Putamen (tissue), 1 donor: ENCODE data around the gene RELL2.

Experiments used
- DNase-seq: peaks from one replicate; pipeline ENCODE4 v3.0.0-alpha.2; 2016; ENCODE audit warnings: low spot score

Gene RELL2

GRCh38 chr5:141677415-141677814 lies 40.6 kb downstream of the RELL2 start:
- no peak for DNase-seq

GRCh38 chr5:141680178-141680577 lies 43.4 kb downstream of the RELL2 start:
- no peak for DNase-seq

- no peak for DNase-seq
These were observed 44.0 kb downstream of the RELL2 start for GRCh38 chr5:141680751-141681201.

GRCh38 chr5:141681295-141681694 lies 44.5 kb downstream of the RELL2 start:
- DNase-seq, result no peak

- DNase-seq, result no peak
These were observed 45.2 kb downstream of the RELL2 start, which contains the start of gene ARAP3 for GRCh38 chr5:141681695-141682641. ARAP3 (minus strand) TSS chr5:141682230; CDS start chr5:141680486, 1,744 bp downstream.

GRCh38 chr5:141683596-141684141 lies 46.9 kb downstream of the RELL2 start:
- no peak for DNase-seq

GRCh38 chr5:141685591-141685990 lies 48.8 kb downstream of the RELL2 start:
- DNase-seq, result no peak

- no peak for DNase-seq
These were observed 50.0 kb downstream of the RELL2 start for GRCh38 chr5:141686648-141687416.
